Neural progenitor cell (in vitro differentiated cells): Measurements from ENCODE around the gene ZNF729. TPM values are rescaled to one million over a fixed set of nuclear protein-coding genes. Genes with fewer than 3 reads are reported as not detected.

Experiments
- DNase-seq: peaks from one replicate; pipeline ENCODE4 v3.0.0-alpha.2; 2016; ENCODE audit warnings: low spot score
- H2AFZ ChIP-seq: fragments of 200-600 bp; sonication (generic); replicated peaks from 2 replicates; pipeline ENCODE4 v1.6.1; 2016; ENCODE audit warnings: antibody characterized with exemption
- H3F3A ChIP-seq: fragments of 200-600 bp; sonication (generic); 2 replicates; pipeline ENCODE4 v1.6.1; 2016; ENCODE audit warnings: antibody characterized with exemption, low read depth
- H3K27ac ChIP-seq: fragments of 200-600 bp; sonication (generic); 2 replicates; pipeline ENCODE4 v1.5.1; 2016; ENCODE audit warnings: mild to moderate bottlenecking
- H3K27me3 ChIP-seq: fragments of 200-600 bp; sonication (generic); 2 replicates; pipeline ENCODE4 v1.6.1; 2016; ENCODE audit warnings: mild to moderate bottlenecking, moderate library complexity
- H3K36me3 ChIP-seq: fragments of 200-600 bp; sonication (generic); 2 replicates; pipeline ENCODE4 v1.5.1; 2016
- H3K4me1 ChIP-seq: fragments of 200-600 bp; sonication (generic); 2 replicates; pipeline ENCODE4 v1.6.1; 2016; ENCODE audit warnings: mixed run types
- H3K4me2 ChIP-seq: fragments of 200-600 bp; sonication (generic); 2 replicates; pipeline ENCODE4 v1.6.1; 2016
- H3K4me3 ChIP-seq: fragments of 200-600 bp; sonication (generic); 2 replicates; pipeline ENCODE4 v1.5.1; 2016
- H3K79me2 ChIP-seq: fragments of 200-600 bp; sonication (generic); 2 replicates; pipeline ENCODE4 v1.6.1; 2016; ENCODE audit warnings: low read depth
- H3K9ac ChIP-seq: fragments of 200-600 bp; sonication (generic); 2 replicates; pipeline ENCODE4 v1.6.1; 2016
- H3K9me3 ChIP-seq: fragments of 200-600 bp; sonication (generic); 2 replicates; pipeline ENCODE4 v1.5.1; 2016; ENCODE audit warnings: low read depth
- H4K20me1 ChIP-seq: fragments of 200-600 bp; sonication (generic); 2 replicates; pipeline ENCODE4 v1.6.1; 2016; ENCODE audit warnings: low read depth
- H3K27ac Mint-ChIP-seq: 3 replicates; pipeline ENCODE4 v1.8.0; 2021; ENCODE audit warnings: mixed read lengths
- H3K27me3 Mint-ChIP-seq: 2 replicates; pipeline ENCODE4 v1.8.0; 2022; ENCODE audit warnings: low read depth, mild to moderate bottlenecking, inconsistent platforms, moderate library complexity, mixed read lengths; ENCODE audit not compliant: insufficient read depth
- H3K36me3 Mint-ChIP-seq: 3 replicates; pipeline ENCODE4 v1.8.0; 2021; ENCODE audit warnings: mixed read lengths
- H3K4me1 Mint-ChIP-seq: 3 replicates; pipeline ENCODE4 v1.8.0; 2021; ENCODE audit warnings: mixed read lengths
- H3K4me3 Mint-ChIP-seq: 3 replicates; pipeline ENCODE4 v1.8.0; 2021; ENCODE audit warnings: mild to moderate bottlenecking, moderate library complexity, mixed read lengths
- H3K9me3 Mint-ChIP-seq: 3 replicates; pipeline ENCODE4 v1.8.0; 2020; ENCODE audit warnings: mixed read lengths
- EZH2 ChIP-seq: fragments of 200-600 bp; sonication (generic); IDR thresholded peaks from 2 replicates; pipeline ENCODE4 v1.6.1; 2017; ENCODE audit warnings: antibody characterized with exemption, mild to moderate bottlenecking, moderate library complexity
- EZH2phosphoT487 ChIP-seq: fragments of 200-600 bp; sonication (generic); IDR thresholded peaks from 2 replicates; pipeline ENCODE4 v1.6.1; 2017; ENCODE audit warnings: antibody characterized with exemption
- total RNA-seq: library from RNA; depleted of rRNA; stranded (reverse); fragments of >200 nt; gene quantifications from 2 replicates; pipeline ENCODE4 v1.2.3, GENCODE V29; 2015; ENCODE audit warnings: low replicate concordance
- TF ChIP-seq, protein P1 (sequence below): fragments of 200-600 bp; sonication (generic); IDR thresholded peaks from 2 replicates; pipeline ENCODE4 v1.5.1; 2017; ENCODE audit warnings: antibody characterized with exemption, mild to moderate bottlenecking

The ZNF729 gene
- total RNA-seq, 1 donor from 2014 or later = not detected

DNA sequence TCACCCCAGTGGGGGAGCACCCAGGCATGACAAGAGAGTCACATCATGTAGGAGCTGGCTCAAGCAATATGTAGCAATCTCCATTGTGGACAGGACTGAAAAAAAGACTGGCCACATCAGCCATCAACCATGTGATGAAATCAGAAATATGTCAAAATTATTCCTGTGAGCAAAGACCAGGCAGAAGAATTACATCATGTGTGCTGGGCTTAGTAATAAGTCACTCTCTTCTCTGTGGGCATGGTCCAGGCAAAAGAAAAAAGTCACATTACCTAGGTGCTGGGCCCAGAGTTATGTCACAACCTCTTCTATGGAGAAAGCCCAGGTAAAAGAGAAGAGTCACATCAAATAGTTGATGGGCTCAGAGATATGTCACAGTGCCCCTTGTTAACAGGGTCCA lies 28.3 kb upstream of the ZNF729 start:
- no peaks in the 10 kb centered on the region for H3K27me3 ChIP-seq
- no peak overlapping the region for H3K27ac ChIP-seq
- no peak overlapping the region for H3K4me3 Mint-ChIP-seq
- no peak for DNase-seq
- H2AFZ ChIP-seq = no peak overlapping the region
- no peak for TF ChIP-seq EZH2
- TF ChIP-seq EZH2phosphoT487 = no peak
- TF ChIP-seq, protein P1, sequence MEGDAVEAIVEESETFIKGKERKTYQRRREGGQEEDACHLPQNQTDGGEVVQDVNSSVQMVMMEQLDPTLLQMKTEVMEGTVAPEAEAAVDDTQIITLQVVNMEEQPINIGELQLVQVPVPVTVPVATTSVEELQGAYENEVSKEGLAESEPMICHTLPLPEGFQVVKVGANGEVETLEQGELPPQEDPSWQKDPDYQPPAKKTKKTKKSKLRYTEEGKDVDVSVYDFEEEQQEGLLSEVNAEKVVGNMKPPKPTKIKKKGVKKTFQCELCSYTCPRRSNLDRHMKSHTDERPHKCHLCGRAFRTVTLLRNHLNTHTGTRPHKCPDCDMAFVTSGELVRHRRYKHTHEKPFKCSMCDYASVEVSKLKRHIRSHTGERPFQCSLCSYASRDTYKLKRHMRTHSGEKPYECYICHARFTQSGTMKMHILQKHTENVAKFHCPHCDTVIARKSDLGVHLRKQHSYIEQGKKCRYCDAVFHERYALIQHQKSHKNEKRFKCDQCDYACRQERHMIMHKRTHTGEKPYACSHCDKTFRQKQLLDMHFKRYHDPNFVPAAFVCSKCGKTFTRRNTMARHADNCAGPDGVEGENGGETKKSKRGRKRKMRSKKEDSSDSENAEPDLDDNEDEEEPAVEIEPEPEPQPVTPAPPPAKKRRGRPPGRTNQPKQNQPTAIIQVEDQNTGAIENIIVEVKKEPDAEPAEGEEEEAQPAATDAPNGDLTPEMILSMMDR = no peak
- no peaks in the 10 kb centered on the region for H3K4me1 ChIP-seq
- no peaks in the 10 kb centered on the region for H3K36me3 Mint-ChIP-seq
- no peaks in the 10 kb centered on the region for H3K36me3 ChIP-seq
- H3F3A ChIP-seq = no peaks in the 10 kb centered on the region
- peaks cover 66% of the 10 kb centered on the region for H3K9me3 Mint-ChIP-seq
- H3K9me3 ChIP-seq = peaks cover 5% of the 10 kb centered on the region
- H3K27ac Mint-ChIP-seq = no peak overlapping the region
- H3K4me2 ChIP-seq = no peak overlapping the region
- H3K4me1 Mint-ChIP-seq = no peaks in the 10 kb centered on the region
- H4K20me1 ChIP-seq = no peaks in the 10 kb centered on the region
- no peak overlapping the region for H3K4me3 ChIP-seq
- no peaks in the 10 kb centered on the region for H3K27me3 Mint-ChIP-seq
- no peaks in the 10 kb centered on the region for H3K79me2 ChIP-seq
- no peak overlapping the region for H3K9ac ChIP-seq

DNA sequence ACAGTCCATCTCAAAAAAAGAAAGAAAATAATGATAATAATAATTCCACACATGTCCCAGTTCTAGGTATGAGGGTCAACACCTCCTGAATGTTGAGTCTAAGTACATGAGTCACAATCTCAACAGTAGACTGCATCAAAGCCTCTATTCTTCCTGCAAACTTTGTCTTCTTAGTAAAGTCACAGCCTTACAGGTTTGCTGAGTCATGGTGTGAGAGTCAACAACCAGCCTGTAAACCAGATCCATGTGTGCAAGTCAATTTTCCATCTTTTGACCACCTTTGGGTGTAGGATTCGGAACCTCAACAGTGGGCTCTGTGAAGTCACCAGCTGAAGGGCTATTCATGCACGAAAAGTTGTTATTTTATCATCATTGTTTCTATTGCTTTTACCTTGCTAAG lies 25.7 kb upstream of the ZNF729 start:
- Mint-ChIP-seq H3K4me1 (no peaks in the 10 kb centered on the region), H3K27ac (no peak overlapping the region), H3K36me3 (no peaks in the 10 kb centered on the region), H3K4me3 (no peak overlapping the region), H3K27me3 (no peaks in the 10 kb centered on the region), H3K9me3 (peaks cover 59% of the 10 kb centered on the region)
- Histone ChIP-seq H3K4me3 (no peak overlapping the region), H3K9ac (no peak overlapping the region), H3K79me2 (no peaks in the 10 kb centered on the region), H4K20me1 (no peaks in the 10 kb centered on the region), H3K9me3 (peaks cover 17% of the 10 kb centered on the region), H3K27ac (no peak overlapping the region), H3K36me3 (no peaks in the 10 kb centered on the region), H3K27me3 (no peaks in the 10 kb centered on the region), H3K4me2 (no peak overlapping the region), H2AFZ (no peak overlapping the region), H3F3A (no peaks in the 10 kb centered on the region), H3K4me1 (no peaks in the 10 kb centered on the region)
- no peak for DNase-seq
- TF ChIP-seq EZH2phosphoT487 (no peak), EZH2 (no peak)
- TF ChIP-seq, protein P1 = no peak

DNA sequence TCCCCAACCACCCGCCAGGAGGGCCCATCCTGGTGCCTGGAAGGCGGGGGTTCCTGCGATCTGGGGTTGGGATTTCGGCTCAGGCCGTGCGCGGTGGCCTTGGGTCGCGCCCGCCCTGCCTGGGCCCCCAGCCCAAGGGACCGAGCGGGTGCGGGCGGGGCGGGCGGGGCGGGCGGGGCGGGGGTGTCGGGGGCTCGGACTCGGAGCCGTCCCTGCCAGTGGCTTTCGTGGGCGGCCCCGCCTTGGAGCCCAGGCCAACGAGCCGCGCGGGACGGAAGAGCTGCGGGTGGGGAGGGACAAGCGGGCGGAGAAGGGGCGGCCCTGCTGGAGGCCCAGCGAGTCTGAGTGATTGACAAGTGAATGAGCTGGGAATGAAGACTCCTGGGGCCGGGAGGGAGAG lies 24.6 kb upstream of the ZNF729 start:
- Mint-ChIP-seq H3K4me1 (no peaks in the 10 kb centered on the region), H3K27me3 (no peaks in the 10 kb centered on the region), H3K27ac (no peak overlapping the region), H3K4me3 (no peak overlapping the region), H3K36me3 (no peaks in the 10 kb centered on the region), H3K9me3 (peaks cover 57% of the 10 kb centered on the region)
- no peaks in the 10 kb centered on the region for H3K36me3 ChIP-seq
- H3K27ac ChIP-seq = no peak overlapping the region
- no peaks in the 10 kb centered on the region for H3K4me1 ChIP-seq
- no peak for DNase-seq
- peaks cover 17% of the 10 kb centered on the region for H3K9me3 ChIP-seq
- H4K20me1 ChIP-seq = no peaks in the 10 kb centered on the region
- H3K4me2 ChIP-seq = no peak overlapping the region
- H3K79me2 ChIP-seq = no peaks in the 10 kb centered on the region
- no peaks in the 10 kb centered on the region for H3F3A ChIP-seq
- no peak overlapping the region for H3K4me3 ChIP-seq
- no peak overlapping the region for H2AFZ ChIP-seq
- TF ChIP-seq EZH2phosphoT487 = no peak
- TF ChIP-seq EZH2 = no peak
- TF ChIP-seq, protein P1 = no peak
- H3K9ac ChIP-seq = no peak overlapping the region
- no peaks in the 10 kb centered on the region for H3K27me3 ChIP-seq
